GM10847 (cell line): ENCODE data around the gene UXS1.

Experiments
- POLR2A ChIP-seq: IDR thresholded peaks from 2 replicates; pipeline ENCODE4 v1.6.1; 2011; ENCODE audit not compliant: insufficient read length; ENCODE audit errors: extremely low read depth

The UXS1 gene

DNA sequence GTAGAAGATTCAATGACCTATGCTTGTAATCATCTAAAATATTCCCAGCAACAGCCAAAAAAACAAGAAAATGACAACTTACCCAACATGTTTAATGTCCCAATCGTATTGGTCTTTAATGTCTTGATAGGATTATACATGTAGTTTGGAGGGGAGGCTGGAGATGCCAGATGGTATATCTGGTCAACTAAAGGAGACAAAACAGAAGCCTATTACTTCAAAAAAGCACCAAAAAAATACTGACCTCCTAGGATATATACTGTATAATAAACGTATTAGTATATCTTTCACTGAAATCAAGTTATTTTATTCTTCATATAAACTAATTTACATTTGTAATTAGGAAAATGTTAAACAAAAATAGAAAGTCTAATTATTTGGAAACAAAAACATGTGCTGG lies 64.5 kb downstream of the UXS1 start:
- no peak for TF ChIP-seq POLR2A

GRCh38 chr2:106129150-106129549 lies 65.0 kb downstream of the UXS1 start:
- TF ChIP-seq POLR2A = no peak

DNA sequence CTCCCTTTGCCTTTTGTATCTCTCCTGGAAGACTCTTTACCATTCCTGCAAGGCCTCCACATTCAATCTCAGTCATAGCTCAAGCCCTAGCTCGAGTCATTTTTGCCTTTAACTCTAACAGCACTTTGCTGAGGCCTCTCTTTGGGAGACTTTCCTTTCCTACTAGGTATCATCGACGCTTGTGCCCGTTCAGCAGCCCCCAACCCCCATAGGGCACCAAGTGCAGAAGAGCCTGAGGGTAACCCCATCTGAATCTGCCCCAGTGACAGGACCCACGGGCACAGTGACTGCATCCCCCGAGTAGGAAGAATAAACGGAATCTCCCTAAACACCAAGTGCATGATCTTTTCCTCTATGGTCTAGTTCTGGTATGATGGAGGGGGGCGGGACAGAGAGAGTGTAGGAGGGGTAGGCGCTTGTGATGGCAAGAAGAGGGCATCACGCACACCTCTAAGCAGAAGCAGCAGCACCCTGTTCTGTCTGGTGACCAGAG lies 66.3 kb downstream of the UXS1 start:
- TF ChIP-seq POLR2A = no peak

- TF ChIP-seq POLR2A = no peak
Measured at GRCh38 chr2:106127282-106127771, 66.8 kb downstream of the UXS1 start.

- TF ChIP-seq POLR2A = no peak
Measured at GRCh38 chr2:106126705-106127281, 67.3 kb downstream of the UXS1 start.

DNA sequence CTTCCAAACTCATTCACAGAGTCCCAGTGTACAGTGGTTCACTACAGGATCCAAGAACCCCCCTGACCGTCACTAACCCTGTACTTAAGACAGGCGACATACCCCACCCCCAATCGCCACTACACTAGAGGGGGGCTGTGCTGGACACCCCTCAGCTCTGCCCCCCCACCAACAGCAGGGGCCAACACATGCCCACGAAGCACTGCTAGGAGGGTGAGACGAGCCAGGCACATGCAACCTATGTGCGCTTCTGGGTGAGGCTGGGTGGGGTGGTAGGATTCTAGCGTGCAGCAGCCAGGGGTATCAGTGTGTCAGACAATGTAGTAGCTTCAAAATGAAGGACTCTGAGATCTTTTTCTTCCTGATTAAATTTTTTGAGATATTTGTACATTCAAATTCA lies 67.8 kb downstream of the UXS1 start:
- no peak for TF ChIP-seq POLR2A

DNA sequence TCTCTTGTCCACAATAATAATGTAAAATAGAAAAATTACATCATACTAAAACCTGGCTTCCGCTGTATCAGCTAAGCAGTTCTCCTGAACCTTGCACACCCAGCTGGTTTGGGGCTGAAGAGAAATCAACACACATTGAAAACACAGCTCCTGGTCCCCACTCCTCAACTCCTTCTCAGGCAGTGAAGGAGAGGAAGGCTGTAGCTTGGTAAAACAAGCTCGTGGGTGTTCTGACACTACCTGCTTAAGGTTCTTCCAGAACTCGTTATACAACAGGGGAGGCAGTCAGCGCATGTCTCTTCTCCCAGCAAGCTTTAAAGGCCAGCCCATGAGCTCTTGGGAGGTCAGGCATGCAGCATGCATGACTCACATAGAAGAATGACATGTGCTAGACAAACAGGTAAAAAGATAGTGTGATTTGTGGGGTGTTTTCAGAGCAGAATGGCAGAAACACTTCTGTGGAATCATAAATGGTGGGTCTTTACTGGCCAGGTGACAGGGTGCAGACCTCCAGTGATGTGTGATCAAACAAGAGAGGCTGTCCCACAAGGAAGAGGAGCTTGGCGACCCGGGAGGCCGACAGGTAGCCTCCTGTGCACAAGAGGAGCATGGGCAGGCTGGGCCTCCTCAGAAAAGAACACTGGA lies 69.1 kb downstream of the UXS1 start:
- TF ChIP-seq POLR2A = no peak

DNA sequence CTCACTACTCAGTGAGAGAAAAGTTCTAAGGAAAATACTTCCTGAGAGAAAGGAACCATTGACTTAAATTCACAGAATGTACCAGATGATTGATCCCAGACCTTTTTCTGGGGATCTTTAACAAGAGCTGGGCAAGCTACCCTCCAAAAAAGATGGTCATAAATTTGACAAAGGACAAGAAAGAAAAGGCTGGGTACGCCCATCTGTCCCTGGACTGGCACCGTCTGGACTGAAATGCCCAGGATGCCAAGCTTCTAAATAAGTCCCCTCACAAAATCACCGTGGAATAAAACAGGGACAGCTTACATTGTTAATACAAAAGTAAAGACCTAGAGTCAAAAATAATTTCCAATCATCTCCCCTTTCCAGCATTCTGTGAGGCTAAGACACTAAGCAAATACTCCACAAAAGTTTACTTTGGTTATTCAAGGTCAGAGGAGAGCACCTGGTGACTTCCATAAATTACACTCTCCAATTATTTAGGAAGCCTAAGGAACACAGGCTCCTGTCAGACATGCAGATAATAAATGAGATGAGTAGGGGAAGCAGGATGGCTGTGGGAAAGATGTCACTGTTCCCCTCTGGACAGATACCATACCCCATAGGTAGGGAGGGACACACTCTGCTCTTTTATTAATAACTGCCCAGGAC lies 69.9 kb downstream of the UXS1 start:
- TF ChIP-seq POLR2A = no peak

GRCh38 chr2:106122157-106122556 lies 71.9 kb downstream of the UXS1 start:
- TF ChIP-seq POLR2A = no peak

- no peak for TF ChIP-seq POLR2A
Measured at GRCh38 chr2:106120432-106120831, 73.7 kb downstream of the UXS1 start.

DNA sequence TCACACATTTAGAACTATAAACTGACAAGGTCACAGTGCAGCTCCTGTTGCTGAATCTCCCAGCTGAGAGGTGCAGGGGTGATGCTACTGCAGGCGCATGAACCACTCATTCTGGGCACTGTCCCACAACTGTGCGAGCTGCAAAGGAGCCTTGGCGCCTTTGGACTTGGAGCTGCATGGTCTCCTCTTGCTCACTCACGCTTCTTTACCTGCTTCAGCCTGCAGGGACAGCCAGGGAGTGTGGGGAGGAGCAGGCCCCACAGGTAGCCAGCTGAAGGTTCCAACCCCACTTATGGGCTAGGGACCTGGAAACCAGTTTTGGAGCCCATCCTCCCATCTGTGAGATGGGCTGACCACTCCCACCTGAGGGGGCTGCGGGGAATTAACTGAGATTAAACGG lies 75.0 kb downstream of the UXS1 start:
- no peak for TF ChIP-seq POLR2A

GRCh38 chr2:106117882-106118684 lies 76.0 kb downstream of the UXS1 start:
- no peak for TF ChIP-seq POLR2A

DNA sequence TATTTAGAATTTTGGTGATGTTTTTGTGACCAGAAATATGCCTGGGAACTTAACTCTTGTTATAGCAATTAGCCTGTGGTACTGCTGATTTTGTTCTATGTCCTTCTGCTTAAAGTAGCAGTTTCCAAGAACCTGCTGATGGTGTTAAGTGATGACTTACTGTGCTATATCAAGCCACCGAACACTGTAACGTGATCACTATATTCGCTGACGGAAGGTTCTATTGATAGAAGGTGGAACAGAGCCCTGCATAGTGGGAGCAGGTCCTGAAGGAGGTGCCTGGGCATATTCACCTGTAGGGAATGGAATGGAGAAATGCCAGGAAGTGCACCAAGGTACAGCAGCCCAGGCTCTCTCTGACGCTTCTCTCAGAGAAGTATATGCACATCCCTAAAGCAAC lies 76.8 kb downstream of the UXS1 start:
- TF ChIP-seq POLR2A = no peak

DNA sequence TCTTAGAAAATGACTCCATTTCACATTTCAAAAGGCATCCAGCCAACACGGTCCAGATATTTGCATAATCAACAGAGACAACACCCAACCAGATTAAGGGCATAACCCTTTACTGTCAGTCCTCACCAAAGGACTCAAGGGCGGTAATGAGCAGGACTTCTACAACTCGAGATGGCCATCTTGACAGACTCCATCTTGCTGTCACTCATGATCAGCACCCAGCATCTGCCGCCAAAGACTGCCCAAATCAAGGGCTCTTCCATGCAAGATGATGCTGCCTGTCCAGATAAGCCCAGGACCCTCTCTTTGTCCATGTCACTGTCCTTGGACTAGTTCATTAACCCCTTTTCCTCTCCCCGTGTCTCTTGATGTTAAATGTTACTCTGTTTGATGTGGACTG lies 77.9 kb downstream of the UXS1 start:
- TF ChIP-seq POLR2A = no peak

DNA sequence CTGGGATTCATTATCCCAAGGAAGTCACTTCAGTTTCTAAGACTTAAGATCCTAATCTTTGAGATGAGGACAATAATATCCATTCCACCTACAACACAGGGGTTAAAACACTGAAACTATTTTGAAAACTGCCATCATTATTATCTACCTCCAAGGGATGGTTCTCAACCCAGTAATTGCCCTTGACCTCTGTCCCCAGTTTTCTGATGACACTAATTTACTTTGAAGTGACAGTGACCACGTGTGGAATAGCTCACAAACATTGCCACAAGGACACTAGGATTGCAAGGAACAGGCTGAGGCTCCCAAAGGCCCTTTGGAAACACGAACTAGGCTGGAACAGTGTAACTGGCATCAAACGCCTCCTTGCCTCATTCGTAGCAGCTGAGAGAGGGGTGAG lies 78.4 kb downstream of the UXS1 start:
- TF ChIP-seq POLR2A = no peak
